Kidney glomerular epithelial cell (primary cell): ENCODE data around the gene CRISPLD2.

Experiments
- DNase-seq: peaks from one replicate; lab custom pipeline; 2025; lab: John Stamatoyannopoulos, UW

The CRISPLD2 gene

DNA sequence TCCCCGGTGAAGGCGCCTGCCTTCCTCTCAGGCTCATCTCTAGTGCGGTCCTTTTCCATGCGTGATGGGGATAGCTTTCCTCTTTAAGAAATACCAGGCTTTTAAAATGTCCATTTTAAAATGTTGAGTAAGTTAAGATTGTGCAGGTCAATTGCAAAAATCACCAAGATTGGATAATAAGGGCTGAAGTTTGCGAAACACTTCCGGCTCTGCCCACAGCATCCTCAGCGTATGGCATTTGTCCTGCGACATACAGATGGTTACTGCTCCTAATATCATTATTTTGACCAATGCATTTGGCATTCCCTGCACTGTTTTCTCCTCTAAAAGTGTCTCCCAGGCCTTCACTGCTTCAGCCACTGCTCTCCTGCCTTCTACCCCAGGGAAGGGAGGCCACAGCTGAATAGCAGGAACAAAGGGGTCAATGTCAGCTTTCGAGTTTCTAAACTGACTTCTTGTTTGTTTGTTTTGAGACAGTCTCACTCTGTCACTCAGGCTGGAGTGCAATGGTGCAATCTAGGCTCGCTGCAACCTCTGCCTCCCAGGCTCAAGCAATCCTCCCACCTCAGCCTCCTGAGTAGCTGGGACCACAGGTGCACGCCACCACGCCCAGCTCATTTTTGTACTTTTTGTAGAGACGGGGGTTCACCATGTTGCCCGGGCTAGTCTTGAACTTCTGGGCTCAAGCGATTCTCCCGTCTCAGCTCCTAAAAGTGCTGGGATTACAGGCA lies 91.9 kb downstream of the CRISPLD2 start:
- no peak for DNase-seq

- DNase-seq: no peak
Observed at GRCh38 chr16:84913315-84913714, 93.5 kb downstream of the CRISPLD2 start.

DNA sequence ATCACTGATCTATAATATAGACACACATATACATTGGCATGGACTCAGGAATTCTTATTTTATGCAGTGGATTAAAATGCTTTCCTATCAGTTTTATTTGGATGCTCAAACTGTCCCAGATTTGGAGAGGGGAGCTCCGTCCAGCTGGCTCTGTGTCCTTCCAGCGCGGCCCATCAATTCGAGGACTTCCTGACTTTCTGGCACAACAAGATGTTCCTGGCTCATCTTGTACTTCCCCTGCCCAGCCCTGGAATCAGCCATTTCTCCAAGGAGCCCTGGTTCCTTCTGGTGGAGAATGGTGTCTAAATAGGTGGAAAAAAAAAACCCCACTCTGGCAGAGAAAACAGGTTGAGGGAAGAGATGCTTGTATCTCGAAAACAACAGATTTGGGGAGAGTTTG lies 94.5 kb downstream of the CRISPLD2 start:
- no peak for DNase-seq

- no peak for DNase-seq
Observed at GRCh38 chr16:84916178-84916577, 96.4 kb downstream of the CRISPLD2 start.

- DNase-seq: no peak
Observed at GRCh38 chr16:84916850-84917249, 97.1 kb downstream of the CRISPLD2 start.

- DNase-seq: no peak
Observed at GRCh38 chr16:84917492-84917891, 97.7 kb downstream of the CRISPLD2 start.

- no peak for DNase-seq
Observed at GRCh38 chr16:84918006-84918909, 98.5 kb downstream of the CRISPLD2 start.

DNA sequence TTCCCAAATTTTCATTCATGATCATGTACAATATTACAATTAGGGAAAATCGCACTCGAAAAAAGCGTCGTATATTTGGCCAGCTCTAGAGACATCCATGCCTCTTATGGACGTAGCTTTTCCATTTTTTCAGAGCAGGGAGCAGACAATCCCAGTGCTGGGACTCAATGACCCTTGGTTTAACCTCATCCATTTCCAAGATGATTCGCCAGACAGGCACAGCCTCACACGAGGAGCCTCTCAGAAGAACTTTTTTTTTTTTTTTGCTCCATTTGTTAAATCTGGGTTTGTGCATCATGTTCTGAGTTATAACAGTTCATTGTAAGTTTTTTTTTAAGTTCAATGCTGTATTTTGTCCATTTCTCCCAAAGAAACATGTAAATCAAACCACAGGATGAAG lies 99.5 kb downstream of the CRISPLD2 start:
- DNase-seq: no peak

DNA sequence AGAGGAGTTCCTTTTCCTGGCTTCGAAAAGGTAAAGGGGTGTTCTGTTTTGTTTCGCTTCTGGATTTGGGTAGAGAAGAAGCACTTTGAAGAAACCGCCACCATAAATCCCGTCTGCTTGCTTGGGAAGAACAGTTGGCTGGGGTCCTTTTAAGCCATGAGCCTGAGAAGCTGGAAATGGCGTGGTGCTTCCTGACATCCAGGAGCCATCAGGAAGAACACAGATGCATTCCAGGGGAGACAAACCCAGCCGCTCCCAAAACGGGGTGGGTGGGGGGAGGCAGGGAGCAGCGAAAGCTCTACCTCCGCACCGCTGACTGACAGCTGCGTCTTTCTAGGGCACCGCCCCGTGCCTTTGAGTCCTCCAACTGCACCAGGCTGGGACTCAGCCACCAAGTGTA lies 99.9 kb downstream of the CRISPLD2 start:
- no peak for DNase-seq

DNA sequence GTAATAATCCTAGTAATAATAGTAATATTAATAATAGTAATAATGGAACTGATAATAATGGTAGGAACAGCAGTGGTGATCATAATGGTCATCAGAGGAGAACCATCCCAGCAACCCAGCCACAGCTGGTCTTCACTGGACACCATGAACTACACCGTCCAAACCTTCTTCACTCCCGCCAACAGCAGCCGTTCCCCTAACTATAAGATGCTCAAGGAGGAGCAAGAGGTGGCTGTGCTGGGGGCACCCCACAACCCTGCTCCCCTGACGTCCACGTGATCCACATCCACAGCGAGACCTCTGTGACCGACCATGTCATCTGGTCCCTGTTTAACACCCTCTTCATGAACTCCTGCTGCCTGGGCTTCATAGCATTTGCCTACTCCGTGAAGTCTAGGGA lies 100.5 kb downstream of the CRISPLD2 start:
- no peak for DNase-seq

- no peak for DNase-seq
Observed at GRCh38 chr16:84922351-84923120, 102.8 kb downstream of the CRISPLD2 start.

DNA sequence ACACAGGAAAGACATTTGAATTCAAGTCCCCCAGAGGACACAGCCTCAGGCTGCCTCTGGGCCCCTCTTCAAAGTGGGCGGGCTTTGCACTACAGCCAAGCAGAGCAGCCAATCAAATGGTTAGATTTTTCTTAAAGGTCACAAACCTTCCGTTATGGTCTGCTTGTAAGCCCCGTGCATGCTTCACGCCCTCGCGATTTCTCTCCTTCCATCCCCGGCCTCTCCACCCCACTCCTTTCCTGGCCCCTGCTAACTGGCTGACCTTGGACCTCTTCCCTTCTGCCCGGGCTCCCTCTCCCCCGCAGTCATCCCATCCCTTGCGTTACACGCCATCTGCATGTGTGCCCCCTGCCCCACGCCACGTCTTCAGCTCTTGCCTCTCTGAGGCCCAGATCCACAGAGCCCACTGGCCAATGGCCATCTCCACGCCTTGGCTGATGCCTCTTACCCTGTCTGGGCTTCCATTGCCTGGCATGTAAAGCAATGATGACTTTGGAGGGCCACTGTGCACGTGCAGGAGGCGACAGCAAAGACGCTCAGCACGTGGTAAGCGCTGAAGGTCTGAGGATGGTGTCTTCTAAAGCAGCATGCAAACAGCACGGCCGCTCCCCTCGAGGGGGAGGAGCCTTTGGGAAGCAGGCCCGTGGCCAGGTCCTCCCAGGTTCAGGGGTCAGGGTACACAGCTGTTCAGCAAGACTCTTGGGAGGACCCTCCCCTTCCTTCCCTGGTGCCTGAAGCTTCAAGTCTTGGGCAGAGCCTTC lies 104.7 kb downstream of the CRISPLD2 start:
- DNase-seq: no peak

GRCh38 chr16:84925092-84925772 lies 105.4 kb downstream of the CRISPLD2 start:
- no peak for DNase-seq

- no peak for DNase-seq
Observed at GRCh38 chr16:84925773-84926372, 106.1 kb downstream of the CRISPLD2 start.

GRCh38 chr16:84926462-84926861 lies 106.7 kb downstream of the CRISPLD2 start:
- DNase-seq: no peak

- no peak for DNase-seq
Observed at GRCh38 chr16:84927621-84928591, 108.1 kb downstream of the CRISPLD2 start.

DNA sequence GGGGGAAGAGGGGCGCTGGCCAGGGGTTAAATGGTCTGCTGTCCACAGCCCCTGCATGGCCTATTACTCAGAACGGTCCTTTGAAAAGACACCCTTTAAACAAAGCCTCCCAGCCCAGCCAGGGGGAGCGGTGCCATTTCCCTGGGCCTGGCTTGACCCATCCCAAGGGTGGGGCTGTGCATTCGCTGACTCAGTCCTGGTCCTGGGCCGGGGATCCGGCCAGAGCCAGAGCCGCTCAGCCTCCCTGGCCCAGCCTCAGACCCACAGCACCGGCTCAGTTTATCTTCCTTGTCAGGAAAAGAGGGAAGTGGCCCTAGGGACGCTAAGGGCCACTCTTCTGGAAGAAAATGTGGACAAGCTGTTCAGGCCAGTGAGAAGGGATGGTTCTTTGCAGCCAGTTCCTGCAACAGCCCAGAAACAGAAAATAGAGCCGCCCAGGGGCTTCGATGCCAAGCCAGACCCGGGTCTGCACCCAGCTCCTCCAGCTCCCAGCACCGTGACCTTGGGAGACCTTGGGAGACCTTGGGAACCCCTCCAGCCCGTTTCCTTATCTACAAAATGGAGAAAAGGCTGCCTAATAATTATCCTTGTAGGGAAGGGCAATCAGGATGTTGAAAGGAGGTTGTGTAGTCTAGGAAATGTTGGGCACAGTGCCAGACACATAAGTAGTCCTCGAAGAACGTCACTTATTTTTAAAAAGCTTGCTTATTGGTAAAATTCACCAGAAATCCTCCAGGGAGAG lies 109.1 kb downstream of the CRISPLD2 start:
- no peak for DNase-seq

GRCh38 chr16:84929421-84930297 lies 109.9 kb downstream of the CRISPLD2 start:
- DNase-seq: no peak
